GM18498 (cell line): ENCODE results near the gene DIAPH2.

Experiments used
- ATAC-seq: cut with Tn5 transposase; IDR thresholded peaks from one replicate; pipeline ENCODE4 v1.9.1; 2021; ENCODE audit warnings: mild to moderate bottlenecking, moderate library complexity; ENCODE audit not compliant: unreplicated experiment

Gene DIAPH2

GRCh38 chrX:97155816-97156215 lies 471.2 kb downstream of the DIAPH2 start:
- ATAC-seq, result no peak

- ATAC-seq, result no peak
These were observed 473.6 kb downstream of the DIAPH2 start for GRCh38 chrX:97158269-97158668.

GRCh38 chrX:97159916-97160800 lies 475.5 kb downstream of the DIAPH2 start:
- no peak for ATAC-seq

- no peak for ATAC-seq
These were observed 482.7 kb downstream of the DIAPH2 start for GRCh38 chrX:97167333-97167732.

GRCh38 chrX:97168646-97169045 lies 484.0 kb downstream of the DIAPH2 start:
- ATAC-seq, result peak; percentile 77

GRCh38 chrX:97175147-97175546 lies 490.5 kb downstream of the DIAPH2 start:
- ATAC-seq, result no peak

GRCh38 chrX:97189668-97190067 lies 505.0 kb downstream of the DIAPH2 start:
- ATAC-seq, result no peak

- ATAC-seq, result no peak
These were observed 514.9 kb downstream of the DIAPH2 start for GRCh38 chrX:97199501-97199900.

- no peak for ATAC-seq
These were observed 515.8 kb downstream of the DIAPH2 start for GRCh38 chrX:97200454-97200853.

- ATAC-seq, result no peak
These were observed 525.9 kb downstream of the DIAPH2 start for GRCh38 chrX:97210501-97210900.

GRCh38 chrX:97211070-97211469 lies 526.4 kb downstream of the DIAPH2 start:
- no peak for ATAC-seq

- no peak for ATAC-seq
These were observed 530.5 kb downstream of the DIAPH2 start for GRCh38 chrX:97215186-97215585.

- no peak for ATAC-seq
These were observed 539.5 kb downstream of the DIAPH2 start for GRCh38 chrX:97224148-97224547.

- no peak for ATAC-seq
These were observed 544.7 kb downstream of the DIAPH2 start for GRCh38 chrX:97229318-97229717.

- ATAC-seq, result no peak
These were observed 546.3 kb downstream of the DIAPH2 start for GRCh38 chrX:97230948-97231347.

- peak; percentile 100 for ATAC-seq
These were observed 549.9 kb downstream of the DIAPH2 start for GRCh38 chrX:97234471-97235081.

GRCh38 chrX:97238632-97239031 lies 554.0 kb downstream of the DIAPH2 start:
- ATAC-seq, result no peak

GRCh38 chrX:97252111-97252510 lies 567.5 kb downstream of the DIAPH2 start:
- ATAC-seq, result no peak

GRCh38 chrX:97260679-97261078 lies 576.0 kb downstream of the DIAPH2 start:
- no peak for ATAC-seq

- no peak for ATAC-seq
These were observed 581.9 kb downstream of the DIAPH2 start for GRCh38 chrX:97266406-97267121.

GRCh38 chrX:97267396-97268181 lies 582.9 kb downstream of the DIAPH2 start:
- ATAC-seq, result no peak
